NCI-H1105 treated with DMSO at 0.1 percent for 48 hours (cell line): Measurements from ENCODE around the gene RAB3D.
A peak's percentile ranks its signal among the peaks of the same experiment; 100 is the strongest.
"Not testable (repeated sequence)": the region's sequence is repeated elsewhere in the genome, so short reads cannot be mapped to it uniquely, and the experiment has no call there.

ENCODE experiments used
- DNase-seq: peaks from one replicate; lab custom pipeline; 2025; lab: John Stamatoyannopoulos, UW

Gene RAB3D

GRCh38 chr19:11339254-11340098 is at the start of gene RAB3D:
RAB3D (minus strand) TSS chr19:11339657; CDS start chr19:11337399, 2,258 bp downstream.
- DNase-seq = peak; percentile 89

GRCh38 chr19:11387162-11388034 is 47.9 kb upstream of the RAB3D start:
- no peak for DNase-seq

GRCh38 chr19:11384778-11385129 is 45.3 kb upstream of the RAB3D start:
- DNase-seq = no peak

- no peak for DNase-seq
Observed at GRCh38 chr19:11383706-11384048, 44.2 kb upstream of the RAB3D start.

GRCh38 chr19:11382898-11383705 is 43.6 kb upstream of the RAB3D start:
- peak; percentile 45 for DNase-seq

- peak; percentile 99 for DNase-seq
Observed at GRCh38 chr19:11380653-11381537, 41.4 kb upstream of the RAB3D start.

GRCh38 chr19:11379857-11380350 is 40.4 kb upstream of the RAB3D start:
- no peak for DNase-seq

GRCh38 chr19:11379269-11379845 is 39.9 kb upstream of the RAB3D start:
- not testable (repeated sequence) for DNase-seq

- DNase-seq = peak; percentile 18
Observed at GRCh38 chr19:11378319-11379189, 39.1 kb upstream of the RAB3D start.

GRCh38 chr19:11377756-11378155 is 38.3 kb upstream of the RAB3D start:
- DNase-seq = no peak

- peak; percentile 1 for DNase-seq
Observed at GRCh38 chr19:11377237-11377636, 37.8 kb upstream of the RAB3D start.

GRCh38 chr19:11375143-11375948 is 35.9 kb upstream of the RAB3D start:
- DNase-seq = peak; percentile 45

- peak; percentile 100 for DNase-seq
Observed at GRCh38 chr19:11374433-11375142, 35.1 kb upstream of the RAB3D start, which contains the start of gene SWSAP1. SWSAP1 (plus strand) TSS chr19:11374666; CDS start chr19:11374681, 15 bp downstream.

GRCh38 chr19:11373885-11374432 is 34.5 kb upstream of the RAB3D start:
- DNase-seq = no peak

- peak; percentile 95 for DNase-seq
Observed at GRCh38 chr19:11373166-11373884, 33.9 kb upstream of the RAB3D start.

GRCh38 chr19:11370744-11371143 is 31.3 kb upstream of the RAB3D start:
- DNase-seq = no peak

GRCh38 chr19:11367528-11367927 is 28.1 kb upstream of the RAB3D start:
- DNase-seq = no peak
